Posterior vena cava (tissue), 2 donors: ENCODE data around the gene TMPRSS2. TPM values are rescaled to one million over a fixed set of nuclear protein-coding genes. Genes with fewer than 3 reads are reported as not detected.
"Not testable (repeated sequence)": the region's sequence is repeated elsewhere in the genome, so short reads cannot be mapped to it uniquely, and the experiment has no call there.

Experiments used
- DNase-seq: peaks from one replicate; pipeline ENCODE4 v3.0.0-alpha.2; 2020; ENCODE audit warnings: low spot score
- intact Hi-C, 2 donors: fragments of 100-400 bp; cut with DNase I; formaldehyde crosslinking; loops; one replicate each; pipeline versions ENCODE4 v1.14.1 to v1.14.2; 2022 to 2023
- total RNA-seq, 2 donors: library from RNA; stranded (reverse); fragmentation: NEBNext Ultra II Directional; extraction: Animal tissue kit (Norgen Biotek cat#: 25700); gene quantifications; one replicate each; pipeline ENCODE4 v1.2.1, GENCODE V29; 2021
- donor health status: DM: yes; HTN: yes; CAD: no.
- donor health status: DM: yes; HTN: yes; CAD: no.

TMPRSS2 gene
- total RNA-seq, 2 donors from 2014 or later: 0.14 TPM; not detected in 1

DNA sequence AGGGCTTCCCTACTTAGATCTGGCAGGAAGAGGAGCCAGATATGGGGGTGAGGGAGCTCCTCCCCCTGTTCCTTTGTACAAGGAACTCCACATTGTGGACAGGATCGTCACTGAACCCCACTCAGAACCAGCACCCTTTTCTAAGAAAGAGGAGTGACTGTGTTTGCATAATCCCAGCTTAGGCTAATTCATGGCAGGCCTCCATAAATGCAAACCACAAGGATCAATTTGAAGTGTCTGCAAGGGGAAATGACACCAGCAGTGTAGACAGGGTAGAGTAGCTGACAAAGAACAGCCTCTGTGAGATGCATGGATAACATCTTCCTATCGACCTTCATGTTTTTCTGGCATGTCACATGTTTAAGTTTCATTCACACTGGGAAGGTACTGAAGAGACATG is 70.2 kb downstream of the TMPRSS2 start:
- DNase-seq: no peak
- intact Hi-C loops: loop anchor here in 1 of 2 donors (10.0 kb wide), 1 partner anchor 1393 kb away; no protein-coding TSS in a partner anchor

DNA sequence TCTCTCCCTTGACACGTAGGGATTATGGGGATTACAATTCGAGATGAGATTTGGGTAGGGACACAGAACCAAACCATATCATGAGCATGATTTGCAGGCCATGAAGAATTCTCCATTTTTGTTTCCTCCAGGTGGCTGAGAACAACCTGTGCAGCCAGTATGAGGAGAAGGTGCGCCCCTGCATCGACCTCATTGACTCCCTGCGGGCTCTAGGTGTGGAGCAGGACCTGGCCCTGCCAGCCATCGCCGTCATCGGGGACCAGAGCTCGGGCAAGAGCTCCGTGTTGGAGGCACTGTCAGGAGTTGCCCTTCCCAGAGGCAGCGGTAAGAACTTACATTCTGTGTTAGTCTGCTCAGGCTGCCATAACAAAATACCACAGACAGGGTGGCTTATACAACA is 72.3 kb downstream of the TMPRSS2 start:
- DNase-seq: no peak
- intact Hi-C loops: loop anchor here in 1 of 2 donors (10.0 kb wide), 1 partner anchor 1391 kb away; no protein-coding TSS in a partner anchor

DNA sequence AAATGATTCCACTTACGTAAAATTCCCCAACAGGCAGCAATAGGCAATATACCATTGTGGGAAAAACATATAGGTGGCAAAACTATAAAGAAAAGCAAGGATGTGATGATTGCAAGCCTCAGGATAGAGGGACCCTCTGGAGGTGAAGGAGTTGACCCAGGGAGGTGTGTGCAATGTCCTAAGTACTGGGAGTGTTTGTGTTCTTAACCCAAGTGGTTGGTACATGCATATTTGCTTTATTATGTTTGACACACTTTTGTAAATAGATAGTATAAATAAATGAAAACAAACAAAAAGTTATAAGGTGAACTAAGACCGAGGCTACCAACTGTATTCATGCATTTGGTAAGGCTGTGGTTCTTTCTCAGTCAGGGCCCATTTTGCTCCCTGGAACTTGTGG is 74.4 kb downstream of the TMPRSS2 start:
- DNase-seq: no peak
- intact Hi-C loops: loop anchor here in 1 of 2 donors (10.0 kb wide), 1 partner anchor 1389 kb away; no protein-coding TSS in a partner anchor

DNA sequence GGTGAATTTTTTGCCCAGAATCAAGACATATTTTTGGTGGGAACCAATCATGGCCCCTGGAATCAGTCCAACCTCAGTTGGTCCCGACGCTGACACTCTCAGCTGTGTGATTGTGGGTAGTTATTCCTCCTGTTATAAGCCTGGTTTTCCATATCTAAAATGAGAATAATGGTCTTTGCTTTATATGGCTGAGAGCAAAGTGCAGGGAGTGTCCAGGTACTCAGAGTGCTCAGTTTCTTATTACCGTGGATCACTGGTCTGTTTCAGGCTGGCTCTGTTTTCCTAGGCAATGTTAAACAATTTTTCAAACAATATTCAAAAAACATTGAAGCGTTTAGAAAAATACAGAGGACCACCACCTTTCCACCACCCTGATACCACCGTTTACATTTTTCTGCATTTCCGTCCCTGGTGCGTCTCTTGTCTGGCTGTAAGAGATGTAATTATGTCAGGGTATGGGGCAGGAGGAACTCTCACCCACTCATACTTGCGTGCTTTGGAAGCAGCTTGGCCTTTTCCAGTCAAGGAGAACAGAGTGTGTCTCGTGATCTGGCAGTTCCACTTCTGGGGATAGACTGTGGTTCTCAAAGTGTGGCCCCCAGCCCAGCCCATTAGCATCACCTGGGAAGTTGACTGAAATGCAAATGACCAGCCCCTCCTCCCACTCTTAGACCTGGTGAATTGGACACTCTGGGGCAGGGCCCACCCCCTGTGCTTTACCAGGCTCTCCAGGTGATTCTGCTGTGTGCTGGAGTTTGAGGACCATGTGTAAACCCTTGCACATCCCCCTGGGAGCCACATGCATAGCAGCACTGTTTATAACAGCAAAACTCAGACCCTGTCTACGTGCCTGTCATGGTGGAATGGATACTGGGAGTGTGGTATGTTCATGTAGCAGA is 75.1 kb downstream of the TMPRSS2 start:
- peak; percentile 24 for DNase-seq
- intact Hi-C loops: loop anchor here in 1 of 2 donors (10.0 kb wide), 1 partner anchor 1388 kb away; no protein-coding TSS in a partner anchor

DNA sequence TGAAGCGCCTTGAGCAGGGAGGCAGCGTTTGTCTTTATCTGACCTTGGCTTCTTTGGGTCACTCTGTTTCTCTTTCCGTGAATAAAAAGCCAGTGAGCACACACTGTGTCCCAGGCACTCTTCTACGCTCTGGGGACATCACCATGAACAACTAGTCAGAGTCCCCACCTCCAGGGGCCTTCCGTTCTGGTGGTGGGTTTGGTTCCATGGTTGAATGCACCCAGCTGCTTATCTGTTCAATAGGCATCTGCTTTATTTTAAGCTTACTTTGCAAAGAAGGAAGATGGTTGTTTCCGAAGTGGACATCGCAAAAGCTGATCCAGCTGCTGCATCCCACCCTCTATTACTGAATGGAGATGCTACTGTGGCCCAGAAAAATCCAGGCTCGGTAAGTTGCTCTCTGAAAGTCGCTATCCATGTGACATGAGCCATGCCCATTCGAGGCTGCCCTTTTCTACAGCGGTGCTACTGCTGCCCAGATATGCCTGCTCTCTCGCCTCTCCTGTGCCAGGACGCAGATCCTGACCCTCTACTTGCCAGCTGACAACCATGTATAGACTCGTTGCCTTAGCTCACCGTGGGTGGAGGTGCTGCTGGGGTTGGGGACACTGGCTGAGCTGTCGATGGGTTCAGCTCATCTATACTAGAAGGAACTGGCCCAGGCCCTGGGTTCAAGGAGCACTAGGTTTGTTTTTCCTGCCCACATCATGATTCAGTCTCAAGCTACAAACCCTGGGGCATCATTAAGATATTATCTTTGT is 76.0 kb downstream of the TMPRSS2 start:
- intact Hi-C loops: loop anchor here in 1 of 2 donors (10.0 kb wide), 1 partner anchor 1387 kb away; no protein-coding TSS in a partner anchor
- DNase-seq: peak; percentile 52

DNA sequence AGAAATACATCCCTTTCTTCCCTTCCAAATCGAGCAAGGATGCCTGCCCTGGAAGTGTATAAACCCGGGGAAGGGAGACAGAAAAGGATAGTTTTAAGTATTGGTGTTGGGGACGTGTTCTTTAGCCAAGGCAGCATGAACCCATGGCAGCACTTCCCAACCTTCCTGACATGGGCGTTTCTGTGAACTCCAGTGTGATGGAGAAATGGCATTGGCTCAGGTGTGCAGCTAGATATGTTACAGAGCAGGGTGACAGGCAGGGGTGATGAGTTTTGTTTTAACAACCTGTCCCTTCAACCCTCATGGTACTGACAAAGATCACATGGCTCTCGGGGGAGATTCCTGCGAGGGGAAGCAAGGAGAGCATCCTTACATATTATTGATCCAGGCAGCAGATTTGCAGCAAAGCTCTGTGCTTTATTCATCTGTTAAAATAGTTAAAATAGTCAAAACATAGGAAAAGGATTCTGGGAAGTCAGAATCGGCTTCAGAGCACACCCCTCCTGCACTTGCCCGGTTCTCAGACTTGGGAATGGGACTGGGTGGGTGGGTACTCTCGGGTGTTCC is 78.0 kb downstream of the TMPRSS2 start:
- intact Hi-C loops: loop anchor here in 1 of 2 donors (10.0 kb wide), 1 partner anchor 1385 kb away; no protein-coding TSS in a partner anchor
- DNase-seq: peak; percentile 28

DNA sequence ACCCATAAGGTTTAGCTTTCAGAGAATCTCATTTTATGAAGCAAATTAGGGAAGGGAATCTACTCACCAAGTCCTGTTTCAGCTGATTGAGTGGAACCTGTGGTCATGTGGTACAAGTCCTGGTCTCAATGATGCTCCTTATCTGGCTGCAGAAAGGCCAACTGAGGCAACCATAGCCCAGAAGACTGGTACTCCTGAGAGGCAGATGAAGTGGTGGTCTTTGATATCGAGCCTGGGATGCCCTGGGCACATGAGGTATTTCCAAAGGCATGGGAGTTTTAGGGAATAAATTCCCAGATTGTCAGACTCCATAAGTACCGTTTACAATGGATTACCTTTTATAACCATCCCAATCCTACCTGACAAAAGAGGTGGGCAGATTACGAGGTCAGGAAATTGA is 78.7 kb downstream of the TMPRSS2 start:
- no peak for DNase-seq
- intact Hi-C loops: no loop called here

DNA sequence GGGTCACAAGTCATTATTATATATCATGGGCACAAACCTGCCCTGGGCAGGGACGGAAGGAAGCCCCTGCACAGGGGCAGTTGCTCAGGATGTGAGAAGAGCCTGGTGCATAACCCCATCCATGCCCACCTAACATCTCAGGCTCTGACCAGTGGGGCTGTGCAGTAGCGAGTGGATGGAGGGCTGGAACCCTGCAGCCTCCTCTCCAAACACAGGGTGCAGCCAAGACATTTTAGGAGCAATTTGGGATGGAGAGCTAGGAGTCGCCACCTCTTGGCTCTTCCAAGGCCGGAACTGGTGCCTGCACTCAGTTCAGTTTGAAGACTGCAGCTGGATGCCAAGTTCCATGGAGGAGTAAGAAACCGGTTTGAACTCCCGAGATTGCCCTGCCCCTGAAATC is 79.1 kb downstream of the TMPRSS2 start:
- intact Hi-C loops: no loop called here
- DNase-seq: no peak

DNA sequence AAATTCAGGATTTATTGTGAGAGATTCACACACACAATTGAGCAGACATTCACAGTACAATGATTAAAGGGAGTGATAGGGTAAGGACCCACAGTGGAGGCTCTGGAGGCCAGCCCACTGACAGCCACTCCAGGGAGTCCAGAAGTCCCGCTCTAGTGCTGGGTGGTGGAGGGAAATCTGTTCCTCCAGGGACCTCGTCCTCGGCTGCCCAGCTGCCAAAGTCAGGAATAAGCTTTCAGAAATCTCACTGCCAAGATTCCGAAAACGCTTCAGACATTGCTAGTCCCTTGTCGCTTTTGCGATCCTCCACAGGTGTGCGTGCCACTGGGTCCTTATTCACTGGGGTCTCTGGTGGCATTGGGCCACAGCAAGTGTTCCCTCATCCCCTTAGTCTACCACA is 79.6 kb downstream of the TMPRSS2 start:
- no peak for DNase-seq
- intact Hi-C loops: no loop called here

DNA sequence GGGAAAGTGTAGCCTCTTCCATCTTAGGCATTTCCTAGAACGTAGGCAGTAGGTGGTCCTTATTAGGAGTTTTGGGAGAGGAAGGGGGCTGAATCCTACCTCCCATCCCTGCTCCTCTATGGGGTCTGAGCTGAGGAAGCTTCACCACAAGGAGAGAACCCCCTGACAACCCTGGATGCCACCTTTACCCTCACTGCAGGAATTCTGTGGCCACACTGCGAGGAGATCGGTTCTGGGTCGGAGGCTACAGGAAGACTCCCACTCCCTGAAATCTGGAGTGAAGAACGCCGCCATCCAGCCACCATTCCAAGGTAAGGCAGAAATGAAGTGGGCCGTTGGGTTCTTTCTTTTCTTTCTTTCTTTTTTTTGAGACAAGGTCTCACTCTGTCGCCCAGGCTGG is 80.4 kb downstream of the TMPRSS2 start:
- intact Hi-C loops: no loop called here
- no peak for DNase-seq

DNA sequence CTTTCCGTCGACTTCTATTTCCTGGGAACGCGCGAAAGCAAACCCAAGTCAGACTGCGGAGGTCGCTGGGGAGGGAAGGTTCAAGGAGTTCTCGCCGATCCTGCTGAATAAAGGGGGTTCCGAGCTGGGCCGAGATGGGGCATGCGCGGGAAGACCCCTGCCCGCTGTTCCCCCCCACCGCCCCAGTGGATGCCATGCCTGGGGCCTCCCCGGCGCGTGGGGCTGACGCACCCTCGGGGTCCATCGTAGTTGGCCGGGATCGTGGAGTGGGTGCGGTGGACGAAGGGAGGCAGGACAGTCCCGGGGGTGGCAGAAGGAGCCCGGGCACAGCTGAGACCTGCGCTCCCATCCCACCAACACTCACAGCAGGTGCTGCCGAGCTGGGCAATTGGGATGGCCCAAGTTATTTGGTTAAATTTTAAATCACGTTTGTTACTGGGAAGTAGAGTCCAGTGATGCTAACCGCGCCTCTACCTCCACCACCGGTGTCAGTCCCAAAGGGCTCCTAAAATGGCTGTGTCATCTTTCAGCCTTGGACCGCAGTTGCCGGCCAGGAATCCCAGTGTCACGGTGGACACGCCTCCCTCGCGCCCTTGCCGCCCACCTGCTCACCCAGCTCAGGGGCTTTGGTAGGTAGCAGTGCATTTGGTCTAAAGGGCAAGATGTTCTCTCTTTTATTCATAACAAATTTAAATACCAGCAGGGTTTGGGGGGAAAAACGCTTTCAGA is 81.1 kb downstream of the TMPRSS2 start:
- no peak for DNase-seq
- intact Hi-C loops: no loop called here

DNA sequence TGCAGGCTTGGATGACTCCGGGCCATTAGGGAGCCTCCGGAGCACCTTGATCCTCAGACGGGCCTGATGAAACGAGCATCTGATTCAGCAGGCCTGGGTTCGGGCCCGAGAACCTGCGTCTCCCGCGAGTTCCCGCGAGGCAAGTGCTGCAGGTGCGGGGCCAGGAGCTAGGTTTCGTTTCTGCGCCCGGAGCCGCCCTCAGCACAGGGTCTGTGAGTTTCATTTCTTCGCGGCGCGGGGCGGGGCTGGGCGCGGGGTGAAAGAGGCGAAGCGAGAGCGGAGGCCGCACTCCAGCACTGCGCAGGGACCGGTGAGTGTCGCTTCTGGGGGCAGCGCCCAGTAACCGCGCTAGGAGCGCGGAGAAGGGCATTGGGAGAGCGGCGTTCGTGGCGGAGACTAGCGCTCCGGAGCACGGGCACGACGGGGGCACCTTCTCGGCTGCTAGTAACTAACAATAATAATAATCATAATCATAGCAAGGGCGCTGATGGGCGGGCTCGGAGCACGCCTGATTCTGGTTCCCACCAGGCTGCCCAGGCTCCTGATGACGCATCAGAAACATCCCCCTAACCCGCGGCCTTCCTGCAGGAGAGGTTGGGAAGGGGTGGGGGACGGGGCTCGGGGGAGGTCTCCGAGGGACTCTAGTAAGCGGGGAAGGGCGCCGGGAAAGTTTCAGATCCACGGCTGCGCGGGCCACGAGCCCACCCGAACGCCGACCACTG is 81.8 kb downstream of the TMPRSS2 start, which contains the start of gene MX1:
Gene MX1 (plus strand): TSS at position 286 of the 722 bp plus-strand sequence. CDS start 5,832 bp downstream, outside the sequence.
- peak; percentile 88 for DNase-seq
- intact Hi-C loops: no loop called here

DNA sequence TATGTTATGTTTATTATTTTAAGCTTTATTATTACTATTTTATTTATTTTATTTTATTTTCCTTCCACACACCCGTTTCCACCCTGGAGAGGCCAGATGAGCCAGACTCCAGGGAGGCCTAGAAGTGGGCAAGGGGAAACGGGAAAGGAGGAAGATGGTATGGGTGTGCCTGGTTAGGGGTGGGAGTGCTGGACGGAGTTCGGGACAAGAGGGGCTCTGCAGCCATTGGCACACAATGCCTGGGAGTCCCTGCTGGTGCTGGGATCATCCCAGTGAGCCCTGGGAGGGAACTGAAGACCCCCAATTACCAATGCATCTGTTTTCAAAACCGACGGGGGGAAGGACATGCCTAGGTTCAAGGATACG is 82.4 kb downstream of the TMPRSS2 start:
- intact Hi-C loops: no loop called here
- DNase-seq: no peak

DNA sequence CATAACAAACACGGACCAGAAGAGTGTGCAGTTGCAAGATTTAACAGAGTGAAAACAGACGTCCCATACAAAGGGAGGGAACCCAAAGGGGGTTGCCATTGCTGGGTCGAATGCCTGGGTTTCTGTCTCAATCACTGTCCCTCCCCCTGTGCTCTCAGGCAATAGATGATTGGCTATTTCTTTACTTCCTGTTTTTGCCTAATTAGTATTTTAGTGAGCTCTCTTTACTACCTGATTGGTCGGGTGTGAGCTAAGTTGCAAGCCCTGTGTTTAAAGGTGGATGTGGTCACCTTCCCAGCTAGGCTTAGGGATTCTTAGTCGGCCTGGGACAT is 84.7 kb downstream of the TMPRSS2 start:
- intact Hi-C loops: not testable (repeated sequence)

DNA sequence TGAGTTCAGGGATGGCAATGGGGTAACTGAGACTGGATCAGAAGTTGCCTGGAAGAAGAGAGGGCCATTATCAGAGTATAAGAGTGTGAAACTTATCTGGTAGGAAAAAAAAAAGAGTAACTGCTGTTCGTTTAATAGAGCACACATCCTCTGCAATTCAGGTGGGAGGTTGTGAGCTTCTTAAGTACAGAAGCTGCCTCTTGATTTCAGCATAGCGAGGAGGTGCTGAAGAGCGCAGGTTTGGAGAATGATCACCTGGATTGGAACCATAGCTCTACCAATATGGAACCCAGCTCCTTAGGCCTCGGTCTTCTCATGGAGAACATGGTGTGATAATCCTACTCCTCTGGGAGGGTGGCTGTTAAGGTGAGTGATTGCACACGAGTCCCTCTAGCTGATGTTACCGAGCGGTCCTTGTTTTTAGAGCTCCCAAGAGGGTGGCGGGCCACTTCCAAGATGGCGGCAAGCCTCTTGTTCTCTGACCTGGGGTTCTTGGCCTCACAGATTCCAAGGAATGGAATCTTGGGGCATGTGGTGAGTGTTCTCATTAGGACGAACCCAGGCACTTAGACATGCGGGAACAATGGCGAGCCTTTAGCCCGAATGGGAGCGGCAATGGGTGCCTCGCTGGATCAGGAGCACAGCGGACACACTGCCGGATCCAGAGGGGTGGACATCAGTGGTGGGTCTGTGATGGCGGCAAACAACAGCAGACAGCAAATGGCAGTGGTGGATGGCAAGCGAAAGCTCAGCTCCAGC is 85.2 kb downstream of the TMPRSS2 start:
- no peak for DNase-seq
- intact Hi-C loops: no loop called here

More for the DNA sequence above, 84.7 kb downstream of the TMPRSS2 start:
- DNase-seq: not testable (repeated sequence)

DNA sequence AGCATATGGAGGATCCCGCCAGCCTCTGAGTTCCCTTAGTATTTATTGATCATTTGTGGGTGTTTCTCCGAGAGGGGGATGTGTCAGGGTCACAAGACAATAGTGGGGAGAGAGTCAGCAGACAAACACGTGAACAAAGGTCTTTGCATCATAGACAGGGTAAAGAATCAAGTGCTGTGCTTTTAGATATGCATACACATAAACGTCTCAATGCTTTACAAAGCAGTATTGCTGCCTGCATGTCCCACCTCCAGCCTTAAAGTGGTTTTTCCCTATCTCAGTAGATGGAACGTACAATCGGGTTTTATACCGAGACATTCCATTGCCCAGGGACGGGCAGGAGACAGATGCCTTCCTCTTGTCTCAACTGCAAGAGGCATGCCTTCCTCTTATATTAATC is 87.0 kb downstream of the TMPRSS2 start:
- DNase-seq, intact Hi-C loops: not testable (repeated sequence)
